ENCODE results near the gene CD86. TPM values are rescaled to one million over a fixed set of nuclear protein-coding genes. Genes with fewer than 3 reads are reported as not detected.
"Not testable (repeated sequence)": the region's sequence is repeated elsewhere in the genome, so short reads cannot be mapped to it uniquely, and the experiment has no call there.

The CD86 gene
- total RNA-seq, 1 donor from 2014 or later, result not detected

DNA sequence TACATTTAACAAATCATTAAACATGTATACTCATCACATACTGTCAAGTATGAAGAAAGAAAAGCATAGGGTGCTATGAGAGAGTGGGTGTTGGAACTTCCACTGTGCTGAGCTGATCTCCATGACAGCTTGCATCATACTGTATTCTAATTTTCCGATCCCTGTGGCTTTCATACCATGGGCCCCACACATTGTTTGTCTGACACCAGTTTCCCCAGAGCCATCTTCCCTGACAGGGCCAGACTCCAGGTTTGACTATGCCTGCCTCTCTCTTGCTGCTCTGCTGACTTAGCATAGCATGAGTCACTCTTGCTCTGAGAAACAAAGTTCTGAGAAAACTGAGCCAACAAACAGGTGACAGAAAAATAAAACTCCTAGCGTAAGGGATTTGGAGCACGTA, 91.3 kb downstream of the CD86 start:
- no peaks in the 10 kb centered on the region for H3K27me3 ChIP-seq
- no peak for DNase-seq (ENCODE audit: low spot score in 2 of 2)
- no peaks in the 10 kb centered on the region for H3K36me3 ChIP-seq
- H3K27ac ChIP-seq, result no peak overlapping the region
- intact Hi-C loops (cut with DNase I), result no loop called here
- TF ChIP-seq, protein P1, sequence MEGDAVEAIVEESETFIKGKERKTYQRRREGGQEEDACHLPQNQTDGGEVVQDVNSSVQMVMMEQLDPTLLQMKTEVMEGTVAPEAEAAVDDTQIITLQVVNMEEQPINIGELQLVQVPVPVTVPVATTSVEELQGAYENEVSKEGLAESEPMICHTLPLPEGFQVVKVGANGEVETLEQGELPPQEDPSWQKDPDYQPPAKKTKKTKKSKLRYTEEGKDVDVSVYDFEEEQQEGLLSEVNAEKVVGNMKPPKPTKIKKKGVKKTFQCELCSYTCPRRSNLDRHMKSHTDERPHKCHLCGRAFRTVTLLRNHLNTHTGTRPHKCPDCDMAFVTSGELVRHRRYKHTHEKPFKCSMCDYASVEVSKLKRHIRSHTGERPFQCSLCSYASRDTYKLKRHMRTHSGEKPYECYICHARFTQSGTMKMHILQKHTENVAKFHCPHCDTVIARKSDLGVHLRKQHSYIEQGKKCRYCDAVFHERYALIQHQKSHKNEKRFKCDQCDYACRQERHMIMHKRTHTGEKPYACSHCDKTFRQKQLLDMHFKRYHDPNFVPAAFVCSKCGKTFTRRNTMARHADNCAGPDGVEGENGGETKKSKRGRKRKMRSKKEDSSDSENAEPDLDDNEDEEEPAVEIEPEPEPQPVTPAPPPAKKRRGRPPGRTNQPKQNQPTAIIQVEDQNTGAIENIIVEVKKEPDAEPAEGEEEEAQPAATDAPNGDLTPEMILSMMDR (IDR thresholded peaks at IDR 0.05), result no peak
- no peaks in the 10 kb centered on the region for H3K4me1 ChIP-seq
- no peaks in the 10 kb centered on the region for H3K9me3 ChIP-seq
- no peak overlapping the region for H3K4me3 ChIP-seq

DNA sequence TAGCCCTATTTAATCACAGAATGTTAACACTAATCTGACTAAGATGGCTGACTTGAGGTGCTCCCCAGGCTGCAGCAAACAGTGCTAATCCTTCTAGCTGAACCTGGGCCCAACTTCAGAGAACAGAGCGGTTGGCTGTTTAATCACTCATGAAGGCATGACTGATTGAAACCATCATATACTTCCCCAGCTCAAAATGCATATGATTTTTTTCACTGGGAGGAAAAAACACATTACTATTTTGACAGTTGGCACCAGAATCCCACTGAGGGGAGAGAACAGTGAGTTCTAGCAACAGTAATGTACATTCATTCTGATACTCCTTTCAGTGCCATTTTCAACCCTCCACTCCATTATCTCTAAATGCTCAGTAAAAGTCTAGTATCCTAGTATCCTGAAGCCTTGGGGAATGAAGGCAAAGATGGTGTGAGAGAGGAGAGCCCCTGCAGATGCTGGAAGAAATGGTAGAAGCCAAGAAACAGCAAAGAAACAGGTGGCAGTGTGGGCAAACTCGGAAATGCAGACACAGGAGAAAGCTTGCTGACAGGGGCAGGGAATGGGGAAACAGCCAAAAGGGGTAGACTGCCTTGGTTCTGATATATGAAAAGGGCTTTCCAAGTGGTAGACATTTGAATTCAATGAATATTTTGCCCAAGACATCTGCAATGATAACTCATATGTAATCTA, 93.9 kb downstream of the CD86 start:
- H3K27ac ChIP-seq, result no peak overlapping the region
- no peaks in the 10 kb centered on the region for H3K4me1 ChIP-seq
- H3K4me3 ChIP-seq, result no peak overlapping the region
- H3K36me3 ChIP-seq, result no peaks in the 10 kb centered on the region
- DNase-seq (ENCODE audit: low spot score in 2 of 2), result no peak
- intact Hi-C loops (cut with DNase I), result no loop called here
- TF ChIP-seq, protein P1 (IDR thresholded peaks at IDR 0.05), result no peak
- peaks cover 0 to under 1% of the 10 kb centered on the region in 2 donors for H3K9me3 ChIP-seq
- H3K27me3 ChIP-seq, result no peaks in the 10 kb centered on the region

DNA sequence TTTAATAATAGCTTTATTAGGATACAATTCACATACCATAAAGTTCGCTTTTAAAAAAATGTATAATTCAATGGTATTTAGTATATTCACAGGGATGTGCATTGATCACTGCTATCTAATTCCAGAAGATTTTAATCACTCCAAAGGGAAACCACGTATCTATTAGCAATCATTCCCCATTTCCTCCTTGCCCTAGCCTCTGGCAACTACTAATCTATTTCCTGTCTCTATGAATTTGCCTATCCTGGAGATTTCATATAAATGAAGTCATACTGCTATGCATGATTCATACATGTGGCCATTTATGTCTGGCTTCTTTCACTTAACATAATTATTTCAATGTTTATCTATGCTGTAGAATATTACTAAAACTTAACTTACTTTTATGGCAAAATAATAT, 96.3 kb downstream of the CD86 start:
- intact Hi-C loops (cut with DNase I), result no loop called here
- H3K36me3 ChIP-seq, result no peaks in the 10 kb centered on the region
- H3K27me3 ChIP-seq, result no peaks in the 10 kb centered on the region
- no peaks in the 10 kb centered on the region for H3K4me1 ChIP-seq
- peaks cover 0 to 20% of the 10 kb centered on the region in 2 donors for H3K9me3 ChIP-seq
- H3K27ac ChIP-seq, result no peak overlapping the region
- H3K4me3 ChIP-seq, result no peak overlapping the region
- TF ChIP-seq, protein P1 (IDR thresholded peaks at IDR 0.05), result no peak
- no peak for DNase-seq (ENCODE audit: low spot score in 2 of 2)

DNA sequence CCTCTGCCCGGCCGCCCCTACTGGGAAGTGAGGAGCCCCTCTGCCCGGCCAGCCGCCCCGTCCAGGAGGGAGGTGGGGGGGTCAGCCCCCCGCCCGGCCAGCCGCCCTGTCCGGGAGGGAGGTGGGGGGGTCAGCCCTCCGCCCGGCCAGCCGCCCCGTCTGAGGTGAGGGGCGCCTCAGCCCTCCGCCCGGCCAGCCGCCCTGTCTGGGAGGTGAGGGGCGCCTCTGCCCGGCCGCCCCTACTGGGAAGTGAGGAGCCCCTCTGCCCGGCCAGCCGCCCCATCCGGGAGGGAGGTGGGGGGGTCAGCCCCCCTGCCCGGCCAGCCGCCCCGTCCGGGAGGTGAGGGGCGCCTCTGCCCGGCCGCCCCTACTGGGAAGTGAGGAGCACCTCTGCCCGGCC, 109.8 kb downstream of the CD86 start:
- H3K27ac ChIP-seq; H3K27me3 ChIP-seq; H3K9me3 ChIP-seq; H3K4me1 ChIP-seq; H3K4me3 ChIP-seq; H3K36me3 ChIP-seq; DNase-seq (ENCODE audit: low spot score in 2 of 2); intact Hi-C loops (cut with DNase I): not testable (repeated sequence)

DNA sequence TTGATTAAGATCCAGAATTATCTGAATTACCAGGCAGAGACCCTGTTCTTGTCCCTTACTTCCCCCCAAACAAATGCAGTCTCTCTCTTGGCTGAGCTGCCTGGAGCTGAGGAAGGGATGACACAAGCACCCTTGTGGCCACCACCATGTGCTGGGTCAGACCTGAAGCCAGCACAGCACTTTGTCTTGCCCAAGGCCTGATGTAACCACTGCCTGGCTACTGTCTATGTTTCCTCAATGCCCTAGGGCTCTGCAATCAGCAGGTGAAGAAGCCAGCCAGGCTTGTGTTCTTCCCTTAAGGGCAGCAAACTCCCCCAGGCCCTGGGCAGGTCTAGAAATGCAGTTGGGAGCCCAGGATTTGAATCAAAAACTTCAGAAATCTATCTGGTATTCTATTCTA, 112.5 kb downstream of the CD86 start:
- H3K4me3 ChIP-seq, result no peak overlapping the region
- TF ChIP-seq, protein P1 (IDR thresholded peaks at IDR 0.05), result no peak
- intact Hi-C loops (cut with DNase I), result no loop called here
- no peak for DNase-seq (ENCODE audit: low spot score in 2 of 2)
- H3K4me1 ChIP-seq, result no peaks in the 10 kb centered on the region
- no peak overlapping the region for H3K27ac ChIP-seq
- no peaks in the 10 kb centered on the region for H3K36me3 ChIP-seq
- peaks cover 0 to 5% of the 10 kb centered on the region in 2 donors for H3K9me3 ChIP-seq
- H3K27me3 ChIP-seq, result no peaks in the 10 kb centered on the region

DNA sequence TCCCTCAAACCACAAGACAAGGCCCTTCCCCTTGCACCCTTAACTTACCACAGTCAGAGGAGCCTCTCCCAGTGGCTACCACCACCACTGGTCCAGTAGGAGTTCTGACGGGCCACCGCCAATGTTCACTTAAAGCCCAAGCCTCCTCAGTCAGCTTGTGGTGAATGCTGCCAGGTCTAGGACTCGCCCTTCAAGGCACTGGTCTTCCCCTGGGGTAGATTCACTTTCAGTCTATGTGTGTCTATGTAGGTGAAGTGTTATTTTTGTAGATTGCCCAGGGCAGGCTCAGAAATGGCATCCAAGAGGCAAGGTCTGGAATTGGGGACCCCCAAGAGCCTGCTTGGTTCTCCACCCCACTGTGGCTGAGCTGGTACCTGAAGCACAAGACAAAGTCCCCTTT, 112.9 kb downstream of the CD86 start:
- Histone ChIP-seq H3K27ac (no peak overlapping the region), H3K36me3 (no peaks in the 10 kb centered on the region), H3K9me3 (peaks cover 0 to 5% of the 10 kb centered on the region in 2 donors), H3K4me1 (no peaks in the 10 kb centered on the region), H3K27me3 (no peaks in the 10 kb centered on the region), H3K4me3 (no peak overlapping the region)
- DNase-seq (ENCODE audit: low spot score in 2 of 2), result no peak
- TF ChIP-seq, protein P1 (IDR thresholded peaks at IDR 0.05), result no peak
- intact Hi-C loops (cut with DNase I), result no loop called here

All from ascending aorta (tissue), 2 donors.